ENCODE data around the gene AQP11. TPM values are rescaled to one million over a fixed set of nuclear protein-coding genes. Genes with fewer than 3 reads are reported as not detected.

Gene AQP11
- 2.3 and 2.4 TPM in 2 replicates for polyA plus RNA-seq (2011; rRNA removed)
- 1.9 and 2.6 TPM in 2 replicates for polyA plus RNA-seq (2012; cell fraction: cytosol; rRNA removed)
- 2.8 and 4.5 TPM in 2 replicates for polyA plus RNA-seq (2012; cell fraction: nucleus; rRNA removed)
- 2.2 to 3.1 TPM (median 2.6 TPM) in 3 replicates for polyA plus RNA-seq (2017; fragmentation: RNase III; extraction: RNeasy Plus Mini Kit Qiagen cat#74134 plus additional on column Dnase treatment)
- 2.1 and 2.2 TPM in 2 replicates for polyA minus RNA-seq (2011; rRNA and poly(A)+ RNA removed)

GRCh38 chr11:77589521-77590193 lies at the start of gene AQP11:
AQP11 (plus strand) TSS chr11:77589953; CDS start chr11:77589993, 40 bp downstream.
- POLR2A ChIA-PET: interaction anchor here (0.5 to 2.0 kb wide), 9 partner anchors 8 to 432 kb away, joined by 3 to 18 read pairs (median 3); no protein-coding TSS in a partner anchor
- H3K9me3 ChIP-seq: no peaks in the 10 kb centered on the region
- H3K27ac ChIP-seq: peak within 1 kb of the TSS; percentile 86 to 96
- TF ChIP-seq CBX2 (IDR thresholded peaks at IDR 0.05; ENCODE audit: borderline replicate concordance, low read depth) (no peak), HDAC2 (IDR thresholded peaks at IDR 0.05) (no peak), NFE2L2 (conservative IDR thresholded peaks at IDR 0.05; ENCODE audit: low read length) (no peak), PHF8 (IDR thresholded peaks at IDR 0.05; ENCODE audit: borderline replicate concordance, low read depth) (peak; percentile 69; the same call in 1 of the 2 replicates), JUN (IDR thresholded peaks at IDR 0.05) (peak; percentile 58 to 92; a peak in 4 of 5 replicates), POLR2A (IDR thresholded peaks at IDR 0.05; ENCODE audit: low read length) (peak; percentile 80), CBX8 (IDR thresholded peaks at IDR 0.05) (no peak), MYC (IDR thresholded peaks at IDR 0.05; ENCODE audit: borderline replicate concordance, low read length) (0 out of 2 replicates have a peak, but pooled peaks have one; percentile 79), BCL3 (IDR thresholded peaks at IDR 0.05) (peak; percentile 80)
- TF ChIP-seq, protein P1, sequence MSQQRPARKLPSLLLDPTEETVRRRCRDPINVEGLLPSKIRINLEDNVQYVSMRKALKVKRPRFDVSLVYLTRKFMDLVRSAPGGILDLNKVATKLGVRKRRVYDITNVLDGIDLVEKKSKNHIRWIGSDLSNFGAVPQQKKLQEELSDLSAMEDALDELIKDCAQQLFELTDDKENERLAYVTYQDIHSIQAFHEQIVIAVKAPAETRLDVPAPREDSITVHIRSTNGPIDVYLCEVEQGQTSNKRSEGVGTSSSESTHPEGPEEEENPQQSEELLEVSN (IDR thresholded peaks at IDR 0.05; ENCODE audit: borderline replicate concordance, low read depth): peak; percentile 81
- TF ChIP-seq, protein P2, sequence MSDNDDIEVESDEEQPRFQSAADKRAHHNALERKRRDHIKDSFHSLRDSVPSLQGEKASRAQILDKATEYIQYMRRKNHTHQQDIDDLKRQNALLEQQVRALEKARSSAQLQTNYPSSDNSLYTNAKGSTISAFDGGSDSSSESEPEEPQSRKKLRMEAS (IDR thresholded peaks at IDR 0.05): 0 out of 2 replicates have a peak, but pooled peaks have one; percentile 20
- TF ChIP-seq, protein P3, sequence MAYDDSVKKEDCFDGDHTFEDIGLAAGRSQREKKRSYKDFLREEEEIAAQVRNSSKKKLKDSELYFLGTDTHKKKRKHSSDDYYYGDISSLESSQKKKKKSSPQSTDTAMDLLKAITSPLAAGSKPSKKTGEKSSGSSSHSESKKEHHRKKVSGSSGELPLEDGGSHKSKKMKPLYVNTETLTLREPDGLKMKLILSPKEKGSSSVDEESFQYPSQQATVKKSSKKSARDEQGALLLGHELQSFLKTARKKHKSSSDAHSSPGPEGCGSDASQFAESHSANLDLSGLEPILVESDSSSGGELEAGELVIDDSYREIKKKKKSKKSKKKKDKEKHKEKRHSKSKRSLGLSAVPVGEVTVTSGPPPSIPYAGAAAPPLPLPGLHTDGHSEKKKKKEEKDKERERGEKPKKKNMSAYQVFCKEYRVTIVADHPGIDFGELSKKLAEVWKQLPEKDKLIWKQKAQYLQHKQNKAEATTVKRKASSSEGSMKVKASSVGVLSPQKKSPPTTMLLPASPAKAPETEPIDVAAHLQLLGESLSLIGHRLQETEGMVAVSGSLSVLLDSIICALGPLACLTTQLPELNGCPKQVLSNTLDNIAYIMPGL (CRISPR knock-in tag; IDR thresholded peaks at IDR 0.05; ENCODE audit: borderline replicate concordance): no peak
- H3K4me2 ChIP-seq: peak within 1 kb of the TSS; percentile 80
- peaks cover 7% of the 10 kb centered on the region; the same call in 1 of the 3 replicates for H3K4me1 ChIP-seq
- peak; percentile 89 to 96 for ATAC-seq
- 0% methylated on average over 29 of the region's 75 CpGs for WGBS (ENCODE audit: missing lambda C conversion rate)
- DNase-seq (ENCODE audit: low read depth in 1 of 2, low spot score in 1 of 2): peak; percentile 83 to 91
- H3K4me3 ChIP-seq: peak within 1 kb of the TSS; percentile 58
- no peak for FAIRE-seq
- CTCF ChIA-PET: interaction anchor here (0.5 to 1.5 kb wide), 7 partner anchors 8 to 46 kb away, joined by 3 to 5 read pairs (median 3); no protein-coding TSS in a partner anchor

DNA sequence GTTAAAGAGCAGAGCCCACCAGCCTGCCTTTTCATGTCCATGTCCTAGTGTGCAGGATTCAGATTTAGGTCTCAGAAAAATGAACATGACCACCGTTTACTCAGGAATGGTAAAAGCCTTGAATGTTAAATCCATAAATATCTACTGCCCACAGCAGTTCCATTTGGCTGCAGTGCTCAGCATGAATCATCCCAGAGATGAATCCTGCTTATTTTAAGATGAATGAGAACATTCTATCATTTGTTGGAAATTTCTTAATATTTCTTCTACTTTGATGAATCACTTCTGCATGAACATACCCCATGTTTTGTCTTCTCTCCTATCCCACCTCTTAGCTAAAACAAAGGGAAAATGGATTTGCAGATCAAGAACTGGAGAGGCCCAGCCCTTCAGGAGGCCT lies 47.5 kb upstream of the AQP11 start:
- FAIRE-seq: no peak

More for the DNA sequence above, 47.5 kb upstream of the AQP11 start:
- H3K4me3 ChIP-seq: no peak overlapping the region
- ChIA-PET CTCF (interaction anchor here (0.6 to 1.6 kb wide), 7 partner anchors 9 to 415 kb away, joined by 3 to 4 read pairs (median 3); no protein-coding TSS in a partner anchor), POLR2A (no interaction called here)
- ATAC-seq (no peak), DNase-seq (ENCODE audit: low read depth in 1 of 2, low spot score in 1 of 2) (no peak)
- no peak overlapping the region for H3K4me2 ChIP-seq
- no peaks in the 10 kb centered on the region for H3K9me3 ChIP-seq
- no peak overlapping the region for H3K27ac ChIP-seq
- TF ChIP-seq MYC (IDR thresholded peaks at IDR 0.05; ENCODE audit: borderline replicate concordance, low read length) (no peak), NFE2L2 (conservative IDR thresholded peaks at IDR 0.05; ENCODE audit: low read length) (no peak), RFX5 (IDR thresholded peaks at IDR 0.05) (no peak), NR3C1 (IDR thresholded peaks at IDR 0.05) (no peak), HOXB5 (CRISPR knock-in tag; IDR thresholded peaks at IDR 0.05) (no peak), RARB (CRISPR knock-in tag; IDR thresholded peaks at IDR 0.05) (no peak), EP300 (IDR thresholded peaks at IDR 0.05) (no peak), HDAC2 (IDR thresholded peaks at IDR 0.05) (no peak), JUNB (IDR thresholded peaks at IDR 0.05) (no peak), TP53 (CRISPR knock-in tag; IDR thresholded peaks at IDR 0.05) (no peak), ESRRA (IDR thresholded peaks at IDR 0.05; ENCODE audit: borderline replicate concordance, low read length) (no peak), BHLHE40 (IDR thresholded peaks at IDR 0.05; ENCODE audit: low read depth, low read length) (no peak)
- TF ChIP-seq, protein P3 (CRISPR knock-in tag; IDR thresholded peaks at IDR 0.05; ENCODE audit: borderline replicate concordance): no peak
- TF ChIP-seq, protein P4, sequence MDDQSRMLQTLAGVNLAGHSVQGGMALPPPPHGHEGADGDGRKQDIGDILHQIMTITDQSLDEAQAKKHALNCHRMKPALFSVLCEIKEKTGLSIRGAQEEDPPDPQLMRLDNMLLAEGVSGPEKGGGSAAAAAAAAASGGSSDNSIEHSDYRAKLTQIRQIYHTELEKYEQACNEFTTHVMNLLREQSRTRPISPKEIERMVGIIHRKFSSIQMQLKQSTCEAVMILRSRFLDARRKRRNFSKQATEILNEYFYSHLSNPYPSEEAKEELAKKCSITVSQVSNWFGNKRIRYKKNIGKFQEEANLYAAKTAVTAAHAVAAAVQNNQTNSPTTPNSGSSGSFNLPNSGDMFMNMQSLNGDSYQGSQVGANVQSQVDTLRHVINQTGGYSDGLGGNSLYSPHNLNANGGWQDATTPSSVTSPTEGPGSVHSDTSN (IDR thresholded peaks at IDR 0.05): no peak
- no peaks in the 10 kb centered on the region for H3K4me1 ChIP-seq
- WGBS (ENCODE audit: missing lambda C conversion rate): 40% methylated on average over 1 of the region's 1 CpG
